Activated CD4-positive, CD25-positive, alpha-beta regulatory T cell treated with anti-CD3 and anti-CD28 coated beads, Interleukin-2, amount 50 U/mL, for 16 hours (primary cell): ENCODE data around the gene ATAD3A.
A peak's percentile ranks its signal among the peaks of the same experiment; 100 is the strongest.
"Not testable (repeated sequence)": the region's sequence is repeated elsewhere in the genome, so short reads cannot be mapped to it uniquely, and the experiment has no call there.

Experiments
- DNase-seq: peaks from one replicate; pipeline ENCODE4 v3.0.0-alpha.2; 2020; ENCODE audit warnings: low read depth, low spot score

Gene ATAD3A

DNA sequence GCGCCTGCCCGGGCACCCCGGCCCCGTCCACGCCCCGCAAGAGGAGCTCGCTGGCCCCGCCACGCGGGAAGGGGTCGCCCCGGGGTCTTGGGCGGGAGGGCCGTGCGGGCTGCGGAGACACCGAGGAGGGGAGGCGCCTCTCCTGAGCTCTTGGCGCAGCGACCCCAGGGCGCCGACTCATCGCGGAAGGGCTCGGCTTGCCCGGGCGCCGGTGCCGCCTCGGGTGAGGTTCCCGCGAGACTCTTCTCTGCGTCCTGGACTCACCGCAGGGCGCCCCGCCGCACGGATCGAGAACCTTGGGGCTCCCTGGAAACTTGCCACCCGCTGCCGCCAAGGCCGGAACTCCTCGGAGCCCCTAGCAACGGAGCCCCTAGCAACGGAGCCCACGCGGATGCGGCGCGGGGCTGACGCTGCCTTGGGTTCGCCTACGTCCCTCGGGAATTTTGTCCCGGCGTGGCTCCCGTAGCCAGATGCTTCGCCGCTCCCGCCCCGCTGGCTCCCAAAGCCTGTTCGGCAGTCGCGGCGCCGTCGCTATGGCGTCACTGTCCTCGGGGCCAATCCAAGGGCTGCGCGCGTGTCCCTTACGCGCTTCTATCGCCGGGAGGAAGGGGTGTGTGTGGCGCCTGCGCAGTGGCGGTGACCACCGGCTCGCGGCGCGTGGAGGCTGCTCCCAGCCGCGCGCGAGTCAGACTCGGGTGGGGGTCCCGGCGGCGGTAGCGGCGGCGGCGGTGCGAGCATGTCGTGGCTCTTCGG is at the start of gene ATAD3A:
Gene ATAD3A, plus strand, starts transcription at position 630 of the 753 bp plus-strand sequence. Its CDS starts 107 bp downstream, at position 737.
- peak; percentile 91 for DNase-seq

DNA sequence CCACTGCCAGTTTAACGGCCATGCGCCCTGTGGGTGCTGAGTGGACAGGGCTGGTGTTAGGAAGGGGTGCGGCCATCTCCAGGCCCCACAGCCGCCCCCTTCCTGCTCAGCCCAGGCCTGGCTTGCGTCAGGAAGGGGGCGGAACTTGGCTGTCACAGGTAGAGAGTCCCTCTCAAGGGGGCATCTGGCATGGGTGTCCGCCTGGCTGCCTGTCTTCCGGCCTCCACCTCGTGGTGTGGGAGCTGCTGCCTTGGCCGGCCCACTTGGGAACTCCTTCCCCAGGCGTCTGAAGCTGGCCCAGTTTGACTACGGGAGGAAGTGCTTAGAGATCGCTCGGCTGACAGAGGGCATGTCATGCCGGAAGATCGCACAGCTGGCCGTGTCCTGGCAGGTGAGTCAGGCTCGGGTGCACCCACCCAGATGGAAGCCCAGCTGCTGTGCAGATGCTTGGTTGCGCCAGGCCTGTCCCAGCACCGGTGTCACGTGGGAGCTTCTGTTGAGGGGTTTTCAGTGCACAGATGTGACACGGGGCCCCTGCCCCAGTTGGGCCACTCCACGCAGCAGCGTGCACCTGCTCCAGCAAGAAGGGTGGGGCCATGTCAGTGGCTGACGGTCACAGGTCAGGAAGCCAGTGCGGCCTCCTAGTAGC is 49.5 kb upstream of the ATAD3A start:
- DNase-seq = no peak

DNA sequence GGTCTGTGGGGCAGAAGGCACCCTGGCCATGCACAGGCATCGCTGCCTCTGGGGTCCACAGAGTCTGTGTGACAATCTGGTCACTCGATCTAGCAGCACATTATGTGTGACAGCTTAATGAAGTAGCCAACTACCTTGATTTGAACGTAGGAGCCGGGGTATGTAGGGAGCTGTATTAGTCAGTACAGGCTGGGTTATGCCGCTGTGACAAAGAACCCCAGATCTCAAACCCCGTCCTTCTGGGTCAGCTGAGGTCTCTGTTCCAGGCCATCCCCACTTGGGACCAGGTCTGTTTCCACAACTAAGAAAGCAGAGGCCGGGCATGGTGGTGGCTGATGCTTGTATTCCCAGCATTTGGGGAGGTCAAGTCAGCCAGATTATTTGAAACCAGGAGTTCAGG is 48.6 kb upstream of the ATAD3A start:
- no peak for DNase-seq

DNA sequence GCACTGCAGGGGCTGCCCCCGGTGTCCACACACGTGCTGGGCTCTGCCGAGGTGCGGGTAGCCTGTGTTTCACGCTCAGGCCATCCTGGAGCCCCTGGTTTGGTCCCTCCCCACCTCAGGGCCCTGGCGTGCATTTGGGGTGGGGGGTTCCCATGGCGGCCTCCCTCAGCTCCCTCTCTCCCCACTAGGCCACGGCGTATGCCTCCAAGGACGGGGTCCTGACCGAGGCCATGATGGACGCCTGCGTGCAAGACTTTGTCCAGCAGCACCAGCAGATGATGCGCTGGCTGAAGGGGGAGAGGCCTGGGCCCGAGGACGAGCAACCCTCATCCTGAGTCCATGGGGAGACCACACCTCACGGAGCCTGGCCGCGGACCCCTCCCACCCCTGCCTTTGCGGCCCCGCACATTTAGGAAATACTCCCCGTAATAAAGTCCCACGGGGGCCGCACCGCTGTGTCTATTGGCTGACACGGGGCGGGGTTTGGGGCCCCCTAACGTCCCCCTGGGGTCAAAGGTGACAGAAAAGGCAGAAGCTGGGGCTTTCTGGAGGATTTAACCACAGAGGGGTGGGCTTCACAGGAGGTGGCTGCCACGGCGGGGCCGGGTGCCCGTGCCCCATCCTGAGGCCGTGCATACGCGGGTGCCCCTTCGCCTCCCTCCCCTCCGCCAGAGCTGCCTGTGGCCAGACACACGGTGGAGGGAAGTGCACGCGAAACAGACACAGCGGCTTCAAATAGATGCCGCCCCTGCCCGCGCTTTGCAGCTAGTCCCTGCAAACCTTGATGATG is 43.6 kb upstream of the ATAD3A start:
- not testable (repeated sequence) for DNase-seq

DNA sequence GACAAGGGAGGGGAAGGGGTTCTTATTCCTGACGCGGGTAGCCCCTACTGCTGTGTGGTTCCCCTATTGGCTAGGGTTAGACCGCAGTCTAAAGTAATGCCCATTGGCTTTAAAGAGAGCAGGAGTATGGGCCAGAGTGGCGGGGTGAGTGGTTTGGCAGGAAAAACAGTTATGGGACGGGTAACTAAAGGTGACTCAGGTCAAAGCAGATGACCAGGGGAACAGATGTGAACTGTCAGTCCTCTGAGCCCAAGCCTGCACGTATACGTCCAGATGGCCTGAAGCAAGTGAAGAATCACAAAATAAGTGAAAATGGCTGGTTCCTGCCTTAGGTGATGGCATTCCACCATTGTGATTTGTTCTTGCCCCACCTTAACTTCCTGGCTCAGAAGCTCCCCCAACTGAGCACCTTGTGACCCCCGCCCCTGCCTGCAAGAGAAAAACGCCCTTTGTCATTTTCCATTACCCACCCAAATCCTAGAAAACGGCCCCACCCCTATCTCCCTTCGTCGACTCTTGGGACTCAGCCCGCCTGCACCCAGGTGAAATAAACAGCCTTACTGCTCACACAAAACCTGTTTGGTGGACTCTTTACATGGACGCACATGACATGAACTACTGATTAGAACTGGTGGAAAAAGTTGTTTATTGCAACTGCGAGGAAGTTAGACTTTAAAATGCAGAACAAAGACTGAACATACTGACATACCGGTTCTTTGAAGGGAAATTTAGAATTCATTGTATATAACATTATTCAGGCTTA is 41.2 kb upstream of the ATAD3A start:
- no peak for DNase-seq

DNA sequence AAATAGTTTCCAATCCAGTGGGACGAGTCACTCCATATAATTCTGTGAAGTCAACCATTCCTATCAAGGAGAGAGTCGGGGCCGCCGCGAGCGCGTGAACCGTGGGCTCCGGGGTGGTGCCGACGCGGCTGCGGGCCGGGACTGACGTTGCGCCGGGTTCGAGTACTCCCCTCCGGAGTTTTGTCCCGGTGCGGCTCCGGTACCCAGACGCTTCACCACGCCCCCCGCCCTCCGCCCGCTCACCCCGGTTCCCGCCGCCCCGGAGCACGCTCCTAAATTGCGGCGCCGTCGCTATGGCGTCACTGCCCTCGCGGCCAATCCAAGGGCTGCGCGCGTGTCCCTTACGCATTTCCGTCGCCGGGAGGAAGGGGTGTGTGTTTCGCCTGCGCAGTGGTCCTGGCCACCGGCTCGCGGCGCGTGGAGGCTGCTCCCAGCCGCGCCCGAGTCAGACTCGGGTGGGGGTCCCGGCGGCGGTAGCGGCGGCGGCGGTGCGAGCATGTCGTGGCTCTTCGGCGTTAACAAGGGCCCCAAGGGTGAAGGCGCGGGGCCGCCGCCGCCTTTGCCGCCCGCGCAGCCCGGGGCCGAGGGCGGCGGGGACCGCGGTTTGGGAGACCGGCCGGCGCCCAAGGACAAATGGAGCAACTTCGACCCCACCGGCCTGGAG is 40.4 kb upstream of the ATAD3A start, which contains the start of gene ATAD3B:
Gene ATAD3B, plus strand, starts transcription at position 377 of the 664 bp plus-strand sequence. Its CDS starts 120 bp downstream, at position 497.
- DNase-seq = peak; percentile 85

DNA sequence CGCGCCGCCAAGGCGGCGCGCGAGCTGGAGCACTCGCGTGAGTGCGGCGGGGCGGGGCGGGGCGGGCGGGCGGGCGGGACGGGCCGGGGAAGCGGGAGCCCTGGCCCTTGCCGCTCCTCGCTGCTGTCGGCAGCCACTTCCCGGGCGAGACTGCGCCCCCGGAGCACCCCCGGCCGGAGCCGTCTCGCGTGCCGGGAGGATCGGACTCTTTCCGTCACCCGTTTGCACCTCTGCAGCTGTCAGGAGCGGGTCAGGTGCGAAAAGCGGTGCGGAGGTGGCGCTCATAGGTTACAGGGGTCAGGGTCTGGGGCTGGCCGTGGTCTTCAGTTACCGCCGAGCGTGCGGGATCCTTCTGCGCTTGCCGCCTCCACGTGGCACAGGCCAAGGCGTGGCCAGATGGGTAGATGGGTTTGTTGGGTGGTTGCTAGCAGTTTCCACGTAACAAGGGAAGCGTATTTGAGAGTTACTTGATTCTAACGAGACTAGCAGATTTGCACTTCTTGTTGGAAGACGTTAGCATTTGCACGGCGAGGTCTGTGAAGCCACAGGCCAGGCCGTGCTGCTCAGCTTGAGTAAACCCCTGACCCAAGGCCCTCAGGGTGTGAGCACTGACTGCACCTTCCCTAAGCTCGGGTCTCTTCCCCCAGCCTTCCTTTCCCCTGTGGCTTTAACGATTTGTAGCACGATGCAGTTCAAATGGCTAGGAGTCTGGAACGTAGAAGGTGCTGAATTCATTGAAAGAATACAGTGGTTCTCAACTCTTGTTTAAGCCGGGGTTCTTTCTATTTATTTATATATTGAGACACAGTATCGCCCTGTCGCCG is 39.7 kb upstream of the ATAD3A start:
- DNase-seq = not testable (repeated sequence)

DNA sequence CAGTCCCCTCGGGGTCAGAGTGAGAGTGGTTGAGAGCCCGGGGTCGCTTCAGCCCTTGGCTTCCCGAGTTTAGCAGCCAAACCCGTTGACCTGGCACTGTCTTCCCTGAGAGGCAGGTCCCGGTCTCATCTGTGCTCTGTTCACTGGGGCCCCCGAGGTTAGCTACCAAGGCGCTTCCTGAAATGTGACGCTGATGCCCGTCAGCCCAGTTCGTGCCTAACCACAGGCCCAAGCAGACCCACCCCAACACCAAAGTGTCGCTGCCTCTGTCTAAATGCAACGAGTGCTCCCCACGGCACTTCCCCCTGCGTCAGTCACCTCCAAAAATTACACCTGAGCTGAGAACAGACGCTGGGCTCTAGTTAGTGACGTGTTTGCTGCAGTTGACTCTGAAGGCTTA is 36.0 kb upstream of the ATAD3A start:
- not testable (repeated sequence) for DNase-seq

DNA sequence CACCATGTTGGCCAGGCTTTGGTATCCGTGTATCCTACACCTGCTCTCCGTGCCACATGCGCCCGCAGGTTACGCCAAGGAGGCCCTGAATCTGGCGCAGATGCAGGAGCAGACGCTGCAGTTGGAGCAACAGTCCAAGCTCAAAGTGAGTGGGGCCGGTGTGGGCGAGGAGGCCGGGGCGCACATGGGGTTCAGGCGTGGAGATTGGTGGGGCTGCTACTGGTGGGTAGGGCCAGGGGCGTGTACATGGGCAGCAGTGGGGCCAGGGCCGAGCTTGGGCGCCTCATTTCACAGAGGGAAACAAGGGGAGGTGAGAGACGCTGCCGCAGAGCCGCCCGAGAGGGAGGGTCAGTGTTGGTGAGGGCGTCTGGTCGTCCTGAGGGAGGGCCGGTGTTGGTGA is 34.8 kb upstream of the ATAD3A start:
- no peak for DNase-seq

DNA sequence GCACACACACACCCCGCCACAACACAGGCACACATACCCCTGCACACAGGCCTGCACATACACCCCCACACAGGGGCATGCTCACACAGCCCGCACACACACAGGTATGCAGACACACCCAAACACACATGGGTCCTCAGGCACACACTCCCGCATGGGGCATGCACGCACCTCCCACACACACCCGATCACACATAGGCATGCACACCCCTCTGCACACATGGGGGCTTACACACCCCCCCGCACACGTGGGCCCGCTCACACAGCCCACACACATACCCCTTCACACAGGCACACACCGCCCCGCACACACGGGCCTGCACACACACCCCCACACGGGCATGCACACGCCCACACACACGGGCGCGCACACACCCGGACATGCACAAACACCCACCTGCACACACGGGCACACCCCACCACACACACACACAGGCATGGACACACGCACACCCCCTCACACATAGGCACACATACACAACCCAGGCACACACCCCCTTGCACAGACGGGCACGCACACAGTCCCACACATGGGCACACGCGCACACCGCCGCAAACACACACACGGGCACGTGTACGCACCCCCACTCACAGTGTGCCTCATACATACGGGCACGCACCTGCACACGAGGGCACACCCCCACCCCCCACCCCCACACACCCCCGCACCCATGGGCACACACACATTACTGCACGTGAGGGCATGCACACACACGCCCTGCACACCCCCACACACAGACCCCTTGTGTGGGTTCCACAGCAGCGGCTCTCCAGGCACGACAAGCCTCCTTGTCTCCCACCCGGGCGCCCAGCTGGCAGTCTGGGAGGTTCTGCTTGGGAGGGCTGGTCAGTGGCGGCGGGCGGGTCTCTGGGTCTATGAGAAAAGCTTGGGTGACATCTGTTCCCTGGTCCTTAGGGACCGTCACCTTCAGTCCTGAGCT is 32.1 kb upstream of the ATAD3A start:
- no peak for DNase-seq

DNA sequence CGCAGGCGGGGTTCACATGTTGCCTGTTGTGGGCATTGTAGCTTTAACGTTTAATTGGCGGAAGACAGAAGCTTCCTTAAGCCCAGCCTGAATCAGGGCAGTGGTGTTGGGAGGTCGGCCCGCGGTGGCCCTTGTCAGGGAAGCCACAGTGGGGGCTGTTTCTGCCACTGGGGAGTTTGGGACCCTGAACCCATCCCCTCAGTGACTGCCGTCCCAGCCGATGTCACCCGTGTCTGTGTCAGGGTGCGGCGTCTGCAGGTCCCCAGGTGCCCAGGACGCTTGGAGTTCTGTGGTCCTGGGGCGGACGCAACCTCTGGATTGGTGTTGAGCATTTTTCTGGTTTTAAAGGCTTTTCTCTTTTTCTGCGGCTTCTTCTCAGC is 31.5 kb upstream of the ATAD3A start:
- not testable (repeated sequence) for DNase-seq

DNA sequence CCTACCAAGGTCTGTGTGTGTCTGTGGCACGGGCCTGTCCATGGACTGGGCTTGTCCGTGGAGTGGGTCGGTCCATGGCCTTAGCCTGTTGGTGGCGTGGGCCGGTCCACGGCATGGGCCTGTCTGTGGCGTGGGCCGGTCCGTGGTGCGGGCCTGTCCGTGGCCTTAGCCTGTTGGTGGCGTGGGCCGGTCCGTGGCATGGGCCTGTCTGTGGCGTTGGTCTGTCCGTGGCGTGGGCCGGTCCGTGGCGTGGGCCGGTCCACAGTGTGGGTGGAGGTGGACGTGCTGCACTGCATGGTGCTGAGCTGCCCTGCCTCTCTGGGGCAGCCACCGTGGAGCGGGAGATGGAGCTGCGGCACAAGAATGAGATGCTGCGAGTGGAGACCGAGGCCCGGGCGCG is 30.2 kb upstream of the ATAD3A start:
- DNase-seq = not testable (repeated sequence)

DNA sequence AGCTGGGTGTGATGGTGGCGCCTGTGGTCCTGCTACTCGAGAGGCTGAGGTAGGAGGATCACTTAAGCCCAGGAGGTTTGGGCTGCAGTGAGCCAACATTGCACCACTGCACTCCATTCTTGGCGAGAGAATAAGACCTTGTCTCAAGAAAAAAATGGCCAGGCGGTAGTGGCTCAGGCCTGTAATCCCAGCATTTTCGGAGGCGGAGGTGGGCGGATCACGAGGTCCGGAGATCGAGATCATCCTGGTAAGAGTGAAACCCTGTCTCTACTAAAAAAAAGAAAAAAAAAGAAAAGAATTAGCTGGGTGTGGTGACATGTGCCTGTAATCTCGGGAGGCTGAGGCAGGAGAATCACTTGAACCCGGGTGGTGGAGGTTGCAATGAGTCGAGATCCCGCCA is 29.1 kb upstream of the ATAD3A start:
- no peak for DNase-seq

DNA sequence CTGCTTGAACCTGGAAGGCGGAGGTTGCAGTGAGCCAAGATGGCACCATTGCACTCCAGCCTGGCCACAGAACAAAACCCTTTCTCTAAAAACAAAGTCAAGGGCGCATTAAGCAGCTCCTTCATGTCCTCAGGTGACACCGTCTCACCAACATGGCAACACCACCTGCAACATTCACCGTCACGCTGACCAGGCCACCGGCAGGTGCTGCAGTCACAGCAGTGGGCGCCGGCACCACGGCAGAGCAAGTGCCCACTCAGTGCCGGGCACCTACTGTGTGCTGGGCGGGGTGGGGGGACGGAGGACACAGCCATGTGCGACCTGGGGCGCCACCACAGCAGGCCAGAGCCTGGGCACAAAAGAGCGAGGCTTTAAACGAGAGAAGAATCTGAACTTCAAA is 28.2 kb upstream of the ATAD3A start:
- no peak for DNase-seq

DNA sequence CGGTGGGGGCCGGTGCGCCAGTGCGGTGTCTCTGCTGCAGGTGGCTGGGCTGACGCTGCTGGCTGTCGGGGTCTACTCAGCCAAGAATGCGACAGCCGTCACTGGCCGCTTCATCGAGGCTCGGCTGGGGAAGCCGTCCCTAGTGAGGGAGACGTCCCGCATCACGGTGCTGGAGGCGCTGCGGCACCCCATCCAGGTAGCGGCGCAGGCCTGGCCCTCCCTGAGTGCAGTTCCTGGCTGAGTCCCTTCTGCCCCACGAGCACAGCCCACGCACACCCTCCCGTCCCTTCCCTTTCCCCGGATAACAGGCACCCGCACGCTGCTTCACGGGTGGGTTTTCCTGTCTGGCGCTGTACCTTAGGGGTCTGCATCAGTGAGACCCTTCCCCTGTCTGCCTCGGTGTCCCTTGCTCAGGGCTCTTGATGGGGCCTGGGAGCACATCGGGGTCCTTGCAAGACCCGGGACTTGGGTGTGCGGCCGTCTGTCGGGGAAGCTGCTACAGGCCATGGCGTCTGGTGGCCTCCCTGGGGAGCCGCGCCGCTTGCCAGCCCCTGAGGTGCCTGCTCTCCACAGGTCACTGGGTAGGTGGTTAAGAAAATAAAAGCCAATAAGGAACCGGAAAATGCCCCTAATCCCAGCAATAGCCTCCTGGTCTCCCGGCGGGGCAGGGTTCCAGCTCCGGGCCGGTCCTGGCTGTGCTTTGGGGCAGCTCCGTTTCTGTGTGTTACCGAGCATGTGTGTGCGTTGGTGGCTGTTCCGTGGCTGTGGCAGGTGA is 26.8 kb upstream of the ATAD3A start:
- not testable (repeated sequence) for DNase-seq

DNA sequence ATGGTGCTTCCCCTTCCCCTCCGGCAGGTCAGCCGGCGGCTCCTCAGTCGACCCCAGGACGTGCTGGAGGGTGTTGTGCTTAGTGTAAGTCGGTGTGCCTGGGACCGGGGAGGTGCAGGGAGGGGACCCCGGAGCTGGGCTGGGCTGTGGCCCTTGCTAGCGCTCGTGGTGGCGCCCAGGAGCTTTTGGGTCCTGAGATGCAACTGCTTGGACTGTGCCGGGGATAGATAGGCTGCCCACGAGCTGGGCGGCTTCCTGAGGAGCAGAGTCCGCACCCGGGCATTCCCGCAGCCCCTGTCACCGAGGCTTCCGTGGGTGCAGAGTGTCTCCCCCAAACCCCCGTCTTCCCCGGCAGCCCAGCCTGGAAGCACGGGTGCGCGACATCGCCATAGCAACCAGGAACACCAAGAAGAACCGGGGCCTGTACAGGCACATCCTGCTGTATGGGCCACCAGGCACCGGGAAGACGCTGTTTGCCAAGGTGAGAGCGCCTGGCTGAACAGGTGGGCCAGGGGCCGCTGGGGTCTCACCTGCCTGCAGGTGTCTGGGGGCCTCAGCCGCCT is 26.1 kb upstream of the ATAD3A start:
- DNase-seq = not testable (repeated sequence)

DNA sequence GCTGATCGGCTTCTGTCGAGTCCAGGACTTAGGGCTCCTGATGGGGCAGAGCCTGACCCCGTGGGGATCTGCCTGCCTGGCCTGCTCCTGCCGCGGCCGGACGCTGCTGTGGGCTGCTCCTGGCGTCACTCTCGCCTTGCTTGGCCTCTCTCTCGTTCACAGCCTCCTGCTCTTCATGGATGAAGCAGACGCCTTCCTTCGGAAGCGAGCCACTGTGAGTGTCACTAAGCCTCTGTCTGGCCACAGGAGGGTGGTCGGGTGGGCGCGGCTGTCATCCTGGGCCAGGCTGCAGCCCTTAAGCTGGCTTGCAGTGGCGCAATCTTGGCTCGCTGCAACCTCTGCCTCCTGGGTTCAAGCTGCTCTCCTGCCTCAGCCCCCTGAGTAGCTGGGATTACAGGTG is 24.3 kb upstream of the ATAD3A start:
- no peak for DNase-seq

DNA sequence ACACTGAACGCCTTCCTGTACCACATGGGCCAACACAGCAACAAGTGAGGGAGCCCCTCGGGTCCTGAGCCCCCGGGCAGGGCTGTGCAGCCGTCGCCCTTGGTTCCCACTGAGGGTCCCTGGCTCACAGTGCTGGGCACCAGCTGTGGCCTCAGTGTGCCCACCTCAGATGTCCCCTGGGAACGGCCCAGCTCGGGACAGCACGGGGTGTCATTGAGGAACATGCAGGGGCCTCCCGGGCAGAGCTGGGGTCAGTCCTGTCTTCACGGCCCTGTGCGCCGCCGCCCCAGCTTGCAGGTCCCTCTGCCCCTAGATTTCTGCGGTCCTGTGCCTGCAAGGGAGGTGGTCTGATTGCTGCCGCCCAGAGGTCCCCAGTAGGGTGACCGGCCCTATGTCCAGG is 22.7 kb upstream of the ATAD3A start:
- DNase-seq = no peak
